Fibroblast of skin of scalp (primary cell): ENCODE measurements around the gene HELT. TPM values are rescaled to one million over a fixed set of nuclear protein-coding genes. Genes with fewer than 3 reads are reported as not detected.
A peak's percentile ranks its signal among the peaks of the same experiment; 100 is the strongest.
"Not testable (repeated sequence)": the region's sequence is repeated elsewhere in the genome, so short reads cannot be mapped to it uniquely, and the experiment has no call there.

Experiments used
- DNase-seq: peaks from one replicate; pipeline ENCODE4 v3.0.0-alpha.2; 2013
- polyA plus RNA-seq, 2 experiments: library from polyadenylated mRNA; unstranded; fragments of 120-200 nt; gene quantifications; one replicate each; pipeline ENCODE4 v1.2.1, GENCODE V29; 2013; ENCODE audit not compliant: insufficient read length in 2 of 2

Gene HELT, protein sequence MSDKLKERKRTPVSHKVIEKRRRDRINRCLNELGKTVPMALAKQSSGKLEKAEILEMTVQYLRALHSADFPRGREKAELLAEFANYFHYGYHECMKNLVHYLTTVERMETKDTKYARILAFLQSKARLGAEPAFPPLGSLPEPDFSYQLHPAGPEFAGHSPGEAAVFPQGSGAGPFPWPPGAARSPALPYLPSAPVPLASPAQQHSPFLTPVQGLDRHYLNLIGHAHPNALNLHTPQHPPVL
- not detected for polyA plus RNA-seq (2013, experiment 1 of 2; ENCODE audit: insufficient read length)
- not detected for polyA plus RNA-seq (2013, experiment 2 of 2; ENCODE audit: insufficient read length)

- no peak for DNase-seq
Observed at GRCh38 chr4:185017964-185018772, at the start of gene HELT. Gene HELT (plus strand): TSS chr4:185018490. CDS start chr4:185018929, 439 bp downstream.

DNA sequence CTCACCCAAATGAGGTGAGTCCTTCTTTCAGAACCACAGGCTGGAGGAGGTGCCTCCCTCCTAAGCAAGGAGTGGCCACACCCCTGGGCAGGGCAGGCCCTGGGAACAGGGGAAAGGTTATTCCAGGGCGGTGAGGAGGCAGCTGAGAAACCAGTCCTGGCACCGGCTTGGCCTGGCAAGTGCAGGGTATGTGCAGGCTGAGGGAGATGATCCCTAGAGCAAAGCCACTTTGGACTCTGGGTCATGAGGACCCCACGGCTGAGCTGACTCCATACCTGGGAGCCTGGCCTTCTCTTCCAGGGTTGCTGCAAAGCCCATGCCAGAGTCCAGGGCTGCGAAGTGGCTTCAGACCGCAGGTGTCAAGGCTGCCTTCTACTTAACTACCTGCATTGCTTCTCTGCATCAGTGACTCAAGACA, 49.5 kb upstream of the HELT start:
- DNase-seq: no peak

DNA sequence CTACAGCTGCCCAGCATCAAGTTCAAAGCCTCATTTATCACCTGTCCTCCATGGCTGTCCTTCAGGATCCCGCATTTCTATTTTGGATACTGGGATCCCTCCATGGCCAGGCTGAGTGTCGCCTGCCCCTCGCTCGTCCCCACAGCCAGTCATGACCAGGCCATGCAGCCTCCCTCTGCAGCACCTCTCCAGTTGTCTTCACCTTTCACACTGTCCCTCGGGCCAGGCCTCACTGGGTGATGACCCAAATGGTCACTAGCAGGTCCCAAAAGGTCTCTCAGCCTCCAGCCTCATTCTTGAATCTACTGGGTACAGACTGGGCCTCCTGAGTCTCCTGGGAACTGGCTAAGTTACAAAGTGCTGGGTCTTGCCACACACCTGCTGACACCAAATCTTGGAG, 48.7 kb upstream of the HELT start:
- no peak for DNase-seq

GRCh38 chr4:184972991-184973390, 45.3 kb upstream of the HELT start:
- no peak for DNase-seq

GRCh38 chr4:184976348-184976747, 41.9 kb upstream of the HELT start:
- not testable (repeated sequence) for DNase-seq

GRCh38 chr4:184977747-184978146, 40.5 kb upstream of the HELT start:
- DNase-seq: no peak

DNA sequence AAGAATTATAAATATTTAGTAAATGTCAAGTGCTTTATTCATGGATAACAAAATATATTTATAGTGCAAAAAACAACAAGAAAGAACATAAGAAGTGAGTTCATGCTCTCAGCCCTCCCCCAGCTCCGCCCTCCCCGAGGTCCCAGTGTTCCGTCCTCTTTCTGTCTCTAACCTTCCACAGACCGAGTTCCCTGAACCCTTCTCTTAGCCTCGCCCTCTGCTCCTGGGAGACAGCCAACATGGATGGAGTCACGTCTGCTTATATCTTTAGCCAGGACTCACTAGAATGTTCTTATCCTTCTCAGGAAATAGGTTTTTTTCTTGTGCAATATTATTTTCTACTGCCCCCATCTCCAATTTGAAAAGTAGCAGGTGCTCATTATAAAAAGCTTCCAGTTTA, 40.1 kb upstream of the HELT start:
- no peak for DNase-seq

- no peak for DNase-seq
Observed at GRCh38 chr4:184979461-184980124, 38.7 kb upstream of the HELT start.

DNA sequence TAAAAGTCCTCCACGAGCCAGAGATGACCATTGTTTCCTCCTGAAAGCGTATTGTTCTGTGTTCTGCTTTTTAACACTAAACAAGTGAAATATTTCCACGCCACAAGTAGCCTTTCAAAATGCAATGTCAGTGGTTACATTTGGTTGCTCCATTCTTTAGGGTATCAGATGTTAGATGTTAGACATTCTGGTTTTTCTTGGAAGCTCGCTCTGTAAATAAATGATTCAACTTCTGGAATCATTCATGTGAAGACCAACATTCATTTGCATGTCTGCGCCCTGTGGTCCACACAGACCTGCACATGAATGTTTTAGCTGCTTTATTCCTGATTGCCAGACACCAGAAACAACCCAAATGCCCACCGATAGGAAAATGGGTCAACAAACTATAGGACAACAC, 38.0 kb upstream of the HELT start:
- DNase-seq: no peak

DNA sequence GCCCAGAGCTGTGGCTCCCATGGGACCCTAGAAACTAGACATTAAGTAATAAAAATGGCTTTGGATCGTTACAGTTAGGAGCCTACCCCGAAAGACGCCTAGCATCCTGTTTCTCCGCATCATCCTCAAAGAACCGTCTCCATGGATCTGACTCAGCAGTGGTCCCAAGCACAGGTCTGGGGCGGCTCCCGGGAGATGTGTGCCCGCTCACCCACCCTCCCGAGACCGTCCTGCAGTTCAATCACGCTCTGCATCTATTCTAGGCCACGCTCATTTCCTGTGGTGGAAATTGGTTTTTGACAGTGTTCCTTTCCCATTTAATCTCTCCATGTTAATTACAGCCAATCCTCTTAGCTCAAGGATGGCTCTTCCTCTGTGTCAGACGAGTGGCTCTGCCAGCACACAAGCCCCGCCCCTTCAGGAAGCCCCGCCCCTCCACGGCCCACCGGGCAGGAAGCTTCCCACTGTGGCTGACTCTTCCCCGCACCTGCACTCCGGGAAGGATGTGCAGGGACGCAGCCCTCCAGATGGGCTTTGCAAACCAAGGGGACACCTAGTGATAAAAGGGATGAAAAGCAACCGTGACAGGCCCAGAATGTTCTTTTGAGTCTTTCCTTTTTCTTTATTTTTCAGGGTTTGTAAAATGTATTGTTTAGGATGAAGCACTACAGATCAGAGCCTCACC, 34.5 kb upstream of the HELT start:
- DNase-seq: peak; percentile 33

- DNase-seq: no peak
Observed at GRCh38 chr4:184987493-184988031, 30.7 kb upstream of the HELT start.

DNA sequence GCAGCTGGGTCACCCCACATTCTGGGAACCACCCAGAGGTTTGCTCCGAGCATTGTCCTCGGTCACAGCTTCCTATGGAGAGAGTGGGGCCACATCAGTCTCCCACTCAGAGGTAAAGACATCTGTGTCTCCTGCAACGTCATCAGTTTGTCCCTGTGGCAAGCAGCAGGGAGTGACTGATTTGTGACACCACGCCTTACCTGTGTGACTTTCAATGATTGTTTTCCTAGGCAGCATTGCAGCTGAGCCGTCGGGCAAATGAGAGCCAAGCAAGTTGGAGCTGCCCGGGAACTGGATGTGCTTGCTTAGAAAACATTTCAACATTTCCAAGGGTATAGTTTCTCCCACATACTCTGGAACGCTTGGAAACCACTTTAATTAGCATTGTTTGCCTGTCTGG, 29.7 kb upstream of the HELT start:
- DNase-seq: no peak

GRCh38 chr4:184989283-184989682, 29.0 kb upstream of the HELT start:
- not testable (repeated sequence) for DNase-seq

DNA sequence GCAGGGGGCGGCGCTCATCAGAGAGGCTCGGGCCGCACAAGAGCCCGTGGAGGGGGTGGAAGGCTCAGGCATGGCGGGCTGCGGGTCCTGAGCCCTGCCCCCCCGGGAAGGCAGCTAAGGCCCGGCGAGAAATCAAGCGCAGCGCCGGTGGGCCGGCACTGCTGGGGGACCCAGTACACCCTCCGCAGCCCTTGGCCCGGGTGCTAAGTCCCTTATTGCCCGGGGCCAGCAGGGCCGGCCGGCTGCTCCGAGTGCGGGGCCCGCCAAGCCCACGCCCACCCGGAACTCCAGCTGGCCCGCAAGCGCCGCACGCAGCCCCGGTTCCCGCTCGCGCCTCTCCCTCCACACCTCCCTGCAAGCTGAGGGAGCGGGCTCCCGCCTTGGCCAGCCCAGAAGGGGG, 28.2 kb upstream of the HELT start:
- DNase-seq: not testable (repeated sequence)

DNA sequence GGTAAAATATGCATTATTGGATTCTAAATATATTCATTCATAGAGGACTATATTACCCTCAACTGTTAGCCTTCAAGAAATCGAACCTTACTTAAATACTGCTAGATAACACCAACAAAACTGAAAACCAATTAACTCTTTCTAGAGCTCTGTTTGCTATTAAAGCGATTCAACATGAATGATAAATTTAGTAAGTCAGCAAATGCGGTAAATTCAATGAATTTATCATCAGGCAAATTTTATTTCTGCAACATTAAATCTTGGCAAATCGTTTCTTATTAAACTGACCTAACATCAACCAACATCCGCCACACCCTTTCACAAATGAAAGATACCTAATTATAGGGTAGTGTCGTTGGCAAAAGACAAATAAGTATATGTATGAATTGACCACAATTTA, 26.4 kb upstream of the HELT start:
- DNase-seq: no peak

DNA sequence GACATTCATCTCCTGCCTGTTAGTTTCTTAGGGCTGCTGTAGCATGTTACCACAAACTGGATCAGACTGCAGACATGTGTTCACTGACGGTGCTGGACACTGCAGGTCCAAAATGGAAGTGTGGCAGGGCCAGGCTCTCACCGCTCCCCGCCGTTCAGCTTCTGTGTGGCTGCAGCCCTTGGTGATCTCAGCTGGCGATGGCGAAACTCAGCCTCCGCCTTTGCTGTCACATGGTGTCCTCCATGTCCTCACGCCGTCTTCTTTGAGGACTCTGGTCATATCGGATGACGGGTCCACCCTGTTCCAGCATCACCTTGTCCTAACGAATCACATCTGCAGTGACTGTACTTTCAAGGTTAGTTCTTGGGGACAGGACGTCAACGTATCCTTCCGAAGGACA, 25.9 kb upstream of the HELT start:
- DNase-seq: no peak

- no peak for DNase-seq
Observed at GRCh38 chr4:184993247-184993646, 25.0 kb upstream of the HELT start.

GRCh38 chr4:184994010-184994622, 24.2 kb upstream of the HELT start:
- DNase-seq: no peak

DNA sequence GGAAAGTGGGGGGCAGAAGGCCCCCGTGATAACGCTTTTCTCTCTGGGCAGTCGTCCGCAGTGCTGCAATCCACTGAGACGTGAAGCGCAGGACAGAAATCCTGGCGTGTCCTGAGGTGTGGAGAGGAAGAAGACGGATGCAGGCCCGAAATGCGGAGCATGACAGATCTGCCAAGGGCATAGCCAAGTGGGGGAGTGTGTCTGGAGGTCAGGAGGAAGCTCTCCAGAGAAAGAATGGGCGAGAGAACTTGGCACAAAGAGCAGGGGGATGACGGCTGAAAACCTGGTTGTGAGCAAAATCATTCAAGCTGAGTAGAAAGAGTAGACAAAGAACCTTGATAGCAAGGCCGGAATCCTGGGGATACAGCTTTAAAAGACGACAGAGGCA, 23.7 kb upstream of the HELT start:
- no peak for DNase-seq

DNA sequence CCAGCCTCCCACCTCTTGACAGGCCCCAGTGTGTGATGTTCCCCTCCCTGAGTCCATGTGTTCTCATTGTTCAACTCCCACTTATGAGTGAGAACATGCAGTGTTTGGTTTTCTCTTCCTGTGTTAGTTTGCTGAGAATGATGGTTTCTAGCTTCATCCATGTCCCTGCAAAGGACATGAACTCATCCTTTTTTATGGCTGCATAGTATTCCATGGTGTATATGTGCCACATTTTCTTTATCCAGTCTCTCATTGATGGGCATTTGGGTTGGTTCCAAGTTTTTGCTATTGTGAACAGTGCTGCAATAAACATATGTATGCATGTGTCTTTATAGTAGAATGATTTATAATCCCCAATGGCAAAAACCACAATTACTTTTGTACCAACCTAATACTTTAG, 20.6 kb upstream of the HELT start:
- DNase-seq: not testable (repeated sequence)

DNA sequence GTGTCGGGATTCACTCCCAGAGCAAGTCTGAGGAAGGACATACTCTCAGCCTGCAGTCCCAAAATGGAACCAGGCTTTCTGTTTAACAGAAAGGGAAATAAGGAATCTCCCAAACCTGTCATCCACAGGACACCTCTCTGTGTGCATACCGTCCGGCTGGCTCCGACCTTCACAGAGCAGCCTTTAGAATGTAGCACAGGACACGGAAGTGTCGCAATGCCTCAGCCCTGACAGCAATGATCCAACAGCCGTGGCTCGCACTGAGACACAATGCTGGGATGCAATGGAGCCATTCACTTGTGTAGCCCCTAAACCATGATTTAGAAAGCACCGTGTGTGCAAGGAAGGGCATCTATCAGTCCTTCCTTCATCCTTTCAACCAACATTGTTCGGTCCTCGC, 15.5 kb upstream of the HELT start:
- no peak for DNase-seq
